Spleen (tissue), 7 donors: Measurements from ENCODE around the gene ABCB9.

Experiments
- CTCF ChIP-seq, 11 experiments: fragments of 200-600 bp in 7 of 11; fragments of 450-650 bp in 4 of 11; sonication (generic) in 4 of 11; IDR thresholded peaks in 8 of 11; conservative IDR thresholded peaks in 3 of 11; 1 replicate in 7 of 11; 2 replicates in 4 of 11; pipeline versions ENCODE4 v1.4.0 to v1.8.0; 2016 to 2021; ENCODE audit warnings: antibody characterized with exemption in 11 of 11, inconsistent platforms in 4 of 11, mild to moderate bottlenecking in 1 of 11
- POLR2A ChIP-seq, 3 donors: fragments of 450-650 bp; IDR thresholded peaks; one replicate each; pipeline ENCODE4 v1.5.1; 2017; ENCODE audit warnings: antibody characterized with exemption in 3 of 3, mild to moderate bottlenecking in 1 of 3
- POLR2AphosphoS5 ChIP-seq, 3 donors: sonication (generic); formaldehyde crosslinking; IDR thresholded peaks; one replicate each; pipeline ENCODE4 v1.5.1; 2017; ENCODE audit warnings: antibody characterized with exemption in 3 of 3
- donor health status: DM: no; HTN: no; CAD: no; lungs with moderate emphysema.
- donor health status: DM: no; HTN: no; CAD: no.
- donor health status: DM: no; HTN: no; CAD: no.

DNA sequence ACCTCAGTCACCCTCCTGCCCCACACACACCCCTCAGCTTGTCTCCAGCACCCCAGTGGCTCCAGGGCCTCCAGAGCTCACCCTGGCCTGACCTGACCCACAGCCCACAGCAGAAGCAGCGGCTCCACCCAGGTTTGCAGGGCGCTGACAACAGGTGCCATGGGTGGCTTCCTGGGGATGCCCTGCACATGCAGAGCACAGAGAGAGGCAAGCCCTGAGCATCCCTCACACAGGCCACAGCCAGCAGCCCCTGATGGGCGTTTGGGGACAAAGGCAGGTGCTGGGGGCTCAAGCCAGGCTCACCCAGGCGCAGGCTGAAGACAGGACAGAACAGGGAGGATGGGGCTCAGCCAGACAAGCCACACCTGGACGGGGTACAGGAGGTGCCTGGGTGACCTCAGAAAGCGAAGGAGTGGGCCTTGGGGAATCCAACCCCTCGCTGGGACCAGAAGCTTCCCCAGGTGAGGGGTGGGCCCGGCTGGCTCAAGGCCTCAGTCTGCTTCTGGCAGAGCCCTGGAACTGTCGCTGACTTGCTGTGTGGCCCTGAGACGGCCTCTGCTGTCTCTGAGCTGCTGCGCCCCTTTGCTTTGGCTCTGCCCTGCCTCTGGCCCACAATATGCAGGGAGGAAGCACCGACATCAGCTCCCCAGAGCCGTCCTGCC, 24.8 kb upstream of the ABCB9 start:
- TF ChIP-seq CTCF (IDR thresholded peaks at IDR 0.05 in 8 of 11, conservative IDR thresholded peaks at IDR 0.05 in 3 of 11) (no peak), POLR2AphosphoS5 (IDR thresholded peaks at IDR 0.05) (no peak), POLR2A (IDR thresholded peaks at IDR 0.05) (no peak)
